T-helper 1 cell treated with Interleukin-12 subunit alpha and Interleukin-12 subunit beta and Interleukin-4 antibody, amounts not matched to agents 30 ng/mL and 1 ng/mL, for 36 hours (primary cell): ENCODE measurements around the gene WAS. TPM values are rescaled to one million over a fixed set of nuclear protein-coding genes. Genes with fewer than 3 reads are reported as not detected.
"Not testable (repeated sequence)": the region's sequence is repeated elsewhere in the genome, so short reads cannot be mapped to it uniquely, and the experiment has no call there.

ENCODE experiments used
- intact Hi-C: fragments of 100-400 bp; cut with micrococcal nuclease; formaldehyde crosslinking; loops from one replicate; pipeline ENCODE4 v1.15.1; 2024
- total RNA-seq: library from RNA; stranded (reverse); gene quantifications from 2 replicates; pipeline ENCODE4 v1.2.3, GENCODE V29; 2022

The WAS gene
- total RNA-seq, 1 donor from 2014 or later, result 162 TPM

DNA sequence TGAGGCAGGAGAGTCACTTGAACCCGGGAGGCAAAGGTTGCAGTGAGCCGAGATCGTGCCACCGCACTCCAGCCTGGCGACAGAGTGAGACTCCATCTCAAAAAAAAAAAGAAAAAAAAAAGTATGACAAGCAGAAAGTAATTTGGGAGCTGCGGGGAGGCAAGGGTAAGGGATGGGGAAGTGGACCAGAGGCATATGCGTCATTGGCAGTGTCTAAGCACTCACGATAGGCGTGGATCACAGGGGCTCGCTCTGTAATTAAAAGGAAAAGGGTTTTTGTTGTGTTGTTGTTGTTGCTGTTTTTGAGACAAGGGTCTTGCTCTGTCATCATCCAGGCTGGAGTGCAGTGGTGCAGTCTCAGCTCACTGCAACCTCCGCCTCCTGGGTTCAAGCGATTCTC lies 804 bp upstream of the WAS start:
- intact Hi-C loops, result loop anchor here (1.0 to 2.0 kb wide), 3 partner anchors 14 to 55 kb away; partner anchors contain the start of gene SUV39H1

DNA sequence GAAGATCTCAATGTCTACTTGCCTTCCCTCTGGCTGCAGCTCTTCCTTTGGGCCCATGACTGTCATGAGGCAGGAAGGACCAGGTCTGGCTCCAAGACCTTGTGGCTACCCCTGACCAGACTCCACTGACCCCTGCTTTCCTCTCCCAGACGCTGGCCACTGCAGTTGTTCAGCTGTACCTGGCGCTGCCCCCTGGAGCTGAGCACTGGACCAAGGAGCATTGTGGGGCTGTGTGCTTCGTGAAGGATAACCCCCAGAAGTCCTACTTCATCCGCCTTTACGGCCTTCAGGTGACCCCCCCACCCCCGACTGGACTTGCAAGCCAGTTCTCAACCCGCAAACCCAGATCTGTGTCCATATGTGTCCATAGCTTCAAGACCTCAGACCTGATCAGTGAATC lies 535 bp downstream of the WAS start:
- intact Hi-C loops, result no loop called here

DNA sequence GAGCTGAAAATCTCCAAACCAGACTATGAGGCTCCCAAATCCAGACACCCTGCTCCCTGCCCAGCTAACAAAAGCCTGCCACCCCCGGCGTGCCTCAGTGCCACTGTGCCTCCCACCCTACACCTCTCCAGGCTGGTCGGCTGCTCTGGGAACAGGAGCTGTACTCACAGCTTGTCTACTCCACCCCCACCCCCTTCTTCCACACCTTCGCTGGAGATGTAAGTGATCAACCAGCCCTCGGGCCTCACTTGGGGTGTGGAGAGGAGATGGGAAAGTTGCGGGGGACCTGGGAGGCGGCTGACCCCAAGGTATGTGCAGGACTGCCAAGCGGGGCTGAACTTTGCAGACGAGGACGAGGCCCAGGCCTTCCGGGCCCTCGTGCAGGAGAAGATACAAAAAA lies 1.8 kb downstream of the WAS start:
- intact Hi-C loops, result no loop called here

DNA sequence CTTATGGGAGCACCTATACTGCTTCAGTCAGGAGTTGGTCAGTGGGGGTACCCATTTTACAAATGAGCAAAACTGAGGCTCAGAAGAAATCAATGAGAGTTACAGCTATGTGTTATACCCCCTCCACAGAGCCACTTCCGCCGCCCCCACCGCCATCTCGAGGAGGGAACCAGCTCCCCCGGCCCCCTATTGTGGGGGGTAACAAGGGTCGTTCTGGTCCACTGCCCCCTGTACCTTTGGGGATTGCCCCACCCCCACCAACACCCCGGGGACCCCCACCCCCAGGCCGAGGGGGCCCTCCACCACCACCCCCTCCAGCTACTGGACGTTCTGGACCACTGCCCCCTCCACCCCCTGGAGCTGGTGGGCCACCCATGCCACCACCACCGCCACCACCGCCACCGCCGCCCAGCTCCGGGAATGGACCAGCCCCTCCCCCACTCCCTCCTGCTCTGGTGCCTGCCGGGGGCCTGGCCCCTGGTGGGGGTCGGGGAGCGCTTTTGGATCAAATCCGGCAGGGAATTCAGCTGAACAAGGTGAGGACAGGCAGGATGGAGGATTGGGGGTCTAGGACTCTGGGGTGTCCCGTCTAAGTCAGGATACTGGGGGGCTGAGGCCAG lies 5.0 kb downstream of the WAS start:
- intact Hi-C loops, result no loop called here

DNA sequence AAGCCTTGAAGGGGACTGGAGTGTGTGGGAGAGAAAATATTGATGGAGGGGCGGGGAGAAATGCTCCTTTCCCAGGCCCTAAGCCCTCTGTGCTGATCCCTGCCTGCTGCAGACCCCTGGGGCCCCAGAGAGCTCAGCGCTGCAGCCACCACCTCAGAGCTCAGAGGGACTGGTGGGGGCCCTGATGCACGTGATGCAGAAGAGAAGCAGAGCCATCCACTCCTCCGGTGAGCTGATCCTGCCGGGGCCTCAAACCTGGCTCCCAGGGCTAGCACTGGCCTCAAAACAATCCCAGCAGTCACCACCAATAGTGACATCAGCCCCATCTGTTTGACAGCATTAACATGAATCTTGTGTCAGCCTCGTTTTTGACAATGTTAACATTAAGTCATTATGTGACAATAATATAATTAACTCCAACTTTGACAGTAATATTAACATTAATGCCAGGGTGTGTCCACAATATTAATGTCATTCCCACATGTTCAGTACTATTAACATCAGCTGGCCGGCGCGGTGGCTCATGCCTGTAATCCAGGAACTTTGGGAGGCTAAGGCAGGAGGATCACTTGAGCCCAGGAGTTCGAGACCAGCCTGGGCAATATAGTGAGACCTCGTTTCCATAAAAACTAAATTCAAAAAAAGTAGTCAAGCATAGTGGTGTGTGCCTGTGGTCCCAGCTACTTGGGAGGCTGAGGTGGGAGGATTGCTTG lies 5.8 kb downstream of the WAS start:
- intact Hi-C loops, result no loop called here

GRCh38 chrX:48691746-48692145 lies 8.1 kb downstream of the WAS start:
- intact Hi-C loops, result not testable (repeated sequence)

- intact Hi-C loops, result loop anchor here (5.0 kb wide), 3 partner anchors 197 to 262 kb away; partner anchors contain the start of genes OTUD5 and PIM2
These were observed 11.4 kb downstream of the WAS start for GRCh38 chrX:48694776-48695533.

DNA sequence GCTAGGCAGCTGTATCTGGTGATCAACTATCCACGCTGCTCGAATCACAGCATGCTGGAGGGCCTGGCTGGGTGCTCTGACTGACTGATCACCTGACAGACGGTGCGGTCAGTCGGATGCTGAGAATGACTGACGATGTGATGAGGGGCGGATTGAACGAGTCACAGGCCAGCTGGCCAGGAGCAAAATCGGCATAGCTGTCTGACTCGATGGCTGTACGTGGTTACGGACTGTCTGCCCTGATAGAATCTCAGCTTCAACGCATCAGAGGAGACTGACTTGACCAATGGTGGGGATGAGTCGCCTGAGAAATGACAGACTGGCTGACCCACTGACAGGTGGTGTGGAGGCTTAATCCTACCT lies 11.9 kb downstream of the WAS start:
- intact Hi-C loops, result loop anchor here (5.0 kb wide), 3 partner anchors 197 to 262 kb away; partner anchors contain the start of genes OTUD5 and PIM2

- intact Hi-C loops, result loop anchor here (1.0 to 5.0 kb wide), 11 partner anchors 13 to 261 kb away; partner anchors contain the start of genes HDAC6, OTUD5, PIM2 and RBM3
These were observed 12.3 kb downstream of the WAS start for GRCh38 chrX:48695925-48696300.

DNA sequence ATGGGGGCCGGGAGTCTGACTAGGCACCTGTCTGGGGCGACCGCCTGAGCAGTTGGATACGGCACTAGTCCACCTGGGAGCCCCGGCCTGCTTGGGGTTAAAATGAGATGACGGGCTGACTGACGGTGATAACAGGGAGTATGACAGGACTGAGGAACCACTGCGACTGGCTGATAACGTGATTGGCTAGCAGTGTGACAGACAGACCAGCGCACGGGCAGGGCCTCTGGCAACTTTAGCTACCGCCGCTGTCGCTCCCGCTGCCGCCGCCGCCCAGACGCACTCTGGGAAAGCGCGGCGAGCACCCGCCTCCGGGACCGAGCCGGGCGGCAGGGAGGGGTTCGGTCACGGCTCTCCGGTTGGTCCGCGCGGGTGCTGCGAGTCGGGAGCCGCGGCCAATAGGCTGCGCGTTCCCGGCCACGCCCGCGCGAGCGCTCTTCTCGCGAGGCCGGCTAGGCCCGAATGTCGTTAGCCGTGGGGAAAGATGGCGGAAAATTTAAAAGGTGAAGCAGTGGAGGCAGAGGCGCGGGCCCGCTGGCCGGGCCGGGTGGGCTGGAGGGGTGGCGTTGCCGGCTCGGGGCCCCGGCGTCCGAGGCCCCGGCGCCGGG lies 12.8 kb downstream of the WAS start, which contains the start of gene SUV39H1:
Gene SUV39H1 (plus strand): TSS at position 434 of the 608 bp plus-strand sequence. CDS start 51 bp downstream, at position 485.
- intact Hi-C loops, result loop anchor here (1.0 to 5.0 kb wide), 11 partner anchors 13 to 261 kb away; partner anchors contain the start of genes HDAC6, OTUD5, PIM2 and RBM3

DNA sequence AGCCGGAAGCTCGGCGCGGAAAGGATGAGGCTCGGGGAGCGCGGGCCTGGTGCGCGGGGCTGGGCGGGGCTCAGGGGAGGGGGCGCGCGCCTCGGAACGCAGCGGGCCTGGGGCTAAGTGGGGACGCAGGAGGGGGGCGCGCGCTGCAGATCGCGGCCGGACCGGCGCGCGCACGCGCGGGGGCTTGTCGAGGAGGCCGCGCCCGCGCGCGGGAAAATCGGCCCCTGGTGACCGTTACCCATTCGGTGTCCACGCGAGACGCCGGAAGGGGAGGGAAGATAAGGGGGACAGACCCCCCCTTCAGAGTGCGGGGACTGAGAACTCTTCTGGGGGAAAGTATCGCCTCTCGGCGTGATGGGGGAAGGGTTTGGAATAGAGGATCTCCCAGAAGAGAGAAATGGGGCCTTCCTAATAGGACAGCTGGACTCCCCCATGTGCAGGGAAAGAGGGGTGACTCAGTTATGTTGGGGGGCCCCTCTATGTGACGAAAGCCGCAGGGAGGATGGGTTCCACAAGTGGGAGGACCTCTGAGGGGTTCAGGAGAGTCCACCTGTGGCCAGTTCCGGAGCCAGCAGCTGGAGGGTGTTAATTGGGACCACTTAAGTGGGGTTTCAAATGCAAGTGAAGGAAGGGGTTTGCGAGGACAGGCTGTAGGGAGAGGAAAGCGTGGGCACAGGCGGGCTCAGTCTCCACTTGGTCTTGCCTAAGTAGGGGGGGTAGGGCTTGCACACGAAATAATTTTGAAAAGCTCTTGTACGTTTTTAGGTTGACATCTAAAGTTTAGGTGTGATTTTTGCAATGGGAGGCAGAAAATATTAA lies 13.5 kb downstream of the WAS start:
- intact Hi-C loops, result loop anchor here (1.0 to 5.0 kb wide), 11 partner anchors 14 to 260 kb away; partner anchors contain the start of genes HDAC6, OTUD5, PIM2 and RBM3

DNA sequence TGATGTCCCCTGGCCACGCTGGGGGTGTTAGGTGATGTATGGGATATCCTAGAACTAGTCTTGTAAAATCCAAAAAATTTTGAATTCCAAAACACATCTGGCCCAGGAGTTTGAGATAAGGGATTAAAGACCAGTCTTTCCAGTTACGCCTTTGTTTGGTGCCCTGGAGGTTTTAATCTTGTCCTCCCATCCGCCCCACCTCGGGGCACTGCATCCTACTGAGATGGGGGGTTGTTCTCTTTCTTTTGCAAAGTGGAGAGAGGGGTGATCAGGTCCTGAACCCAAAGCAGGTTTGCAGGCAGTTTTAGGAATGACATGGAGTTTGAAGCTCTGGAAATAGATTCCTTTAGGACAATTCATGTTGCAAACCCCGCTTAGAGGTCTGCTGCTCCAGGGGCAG lies 14.7 kb downstream of the WAS start:
- intact Hi-C loops, result loop anchor here (5.0 kb wide), 3 partner anchors 194 to 259 kb away; partner anchors contain the start of genes OTUD5 and PIM2

- intact Hi-C loops, result no loop called here
These were observed 16.6 kb downstream of the WAS start for GRCh38 chrX:48700246-48700645.

GRCh38 chrX:48700951-48701653 lies 17.5 kb downstream of the WAS start:
- intact Hi-C loops, result no loop called here

GRCh38 chrX:48702032-48702431 lies 18.4 kb downstream of the WAS start:
- intact Hi-C loops, result no loop called here

DNA sequence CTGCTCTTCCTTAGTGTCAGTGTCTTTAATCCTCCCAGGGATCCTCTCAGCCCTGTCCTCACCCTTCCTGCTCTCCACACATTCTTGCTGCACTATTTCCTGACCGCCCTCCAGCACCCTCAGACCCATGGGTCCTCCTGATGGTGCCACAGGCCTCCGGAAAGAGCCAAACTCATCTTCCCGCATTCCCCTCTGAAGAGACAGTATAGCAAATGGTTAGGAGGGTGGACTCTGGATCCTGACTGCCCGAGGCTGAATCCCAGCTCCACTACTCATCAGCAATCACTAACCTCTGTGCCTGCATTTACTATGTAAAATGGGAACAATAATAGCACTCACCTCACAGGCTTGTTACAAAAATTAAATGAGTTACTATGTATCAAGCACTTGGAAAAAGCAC lies 19.1 kb downstream of the WAS start:
- intact Hi-C loops, result no loop called here

DNA sequence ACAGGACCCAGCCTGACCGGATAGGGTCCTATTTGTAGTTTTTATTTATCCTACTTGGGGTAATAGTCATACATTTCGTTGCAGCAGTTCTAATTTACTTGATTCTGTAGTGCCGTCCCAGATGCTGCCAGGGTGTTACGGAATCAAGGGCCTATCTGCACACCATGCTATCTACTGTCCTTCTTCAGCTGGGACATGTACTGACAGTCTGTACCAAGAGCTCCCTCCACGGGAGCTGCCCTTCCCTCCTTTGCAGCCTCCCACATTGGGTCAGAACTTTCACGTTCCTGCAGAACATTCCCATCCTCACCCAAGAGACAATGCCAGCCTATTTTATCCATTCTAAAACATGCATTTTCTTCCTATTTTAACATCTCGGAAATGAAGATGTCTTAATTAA lies 19.6 kb downstream of the WAS start:
- intact Hi-C loops, result no loop called here

- intact Hi-C loops, result no loop called here
These were observed 20.3 kb downstream of the WAS start for GRCh38 chrX:48703642-48704481.

DNA sequence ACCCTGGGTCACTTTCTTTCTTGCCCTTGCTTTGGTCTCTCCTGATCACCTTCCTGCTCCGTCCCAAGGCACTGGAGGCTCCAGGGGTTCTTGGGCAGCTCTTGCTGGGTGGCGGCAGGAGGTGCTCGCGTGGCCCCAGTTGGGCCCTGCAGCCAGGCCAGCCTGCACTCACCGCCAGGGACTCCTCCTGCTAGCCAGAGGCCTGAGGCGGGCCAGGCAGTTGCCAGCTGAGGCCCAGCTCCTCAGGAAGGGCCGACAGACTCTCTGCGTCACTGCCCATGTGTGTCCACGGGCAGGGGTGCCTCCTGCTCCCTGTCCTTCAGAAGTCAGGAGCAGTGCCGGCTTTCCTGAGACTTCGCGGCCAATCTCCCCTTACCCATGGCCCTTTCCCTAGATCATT lies 22.3 kb downstream of the WAS start:
- intact Hi-C loops, result no loop called here
